Measurements from ENCODE around the gene SLFN14. TPM values are rescaled to one million over a fixed set of nuclear protein-coding genes. Genes with fewer than 3 reads are reported as not detected.
A peak's percentile ranks its signal among the peaks of the same experiment; 100 is the strongest.

The SLFN14 gene
- total and polyA plus RNA-seq, 2 of the 4 experiments (the other 2 are of a cell fraction), result not detected

DNA sequence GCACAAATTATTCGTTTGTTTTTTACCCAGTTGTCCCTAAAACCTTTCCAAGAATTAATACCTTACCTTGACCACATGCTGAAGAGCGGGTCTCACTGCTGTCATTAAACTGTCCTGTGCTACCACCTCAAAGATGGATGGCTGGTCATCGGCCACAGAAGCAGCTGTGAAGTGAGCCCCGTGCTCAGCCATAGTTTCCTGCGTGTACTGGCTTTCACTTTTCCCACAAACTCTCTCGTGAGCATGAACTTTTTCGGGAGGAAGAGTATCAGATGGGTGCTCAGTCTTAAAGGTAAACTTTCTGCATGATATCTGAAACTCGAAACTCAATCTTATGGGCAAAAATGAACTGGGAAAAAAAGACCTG lies 17.2 kb upstream of the SLFN14 start:
- Histone ChIP-seq H2BK20ac (ENCODE audit: low read depth, low read length) (peak overlapping the region; percentile 16; the same call in 1 of the 2 replicates), H2BK15ac (ENCODE audit: low read depth, low read length) (no peak overlapping the region), H3K23ac (ENCODE audit: low read depth, low read length) (peak overlapping the region; percentile 97), H4K8ac (ENCODE audit: low read depth in 2 of 2, low read length in 2 of 2) (peak overlapping the region; percentile 94 to 99), H3K9me3 (ENCODE audit: control insufficient read depth, insufficient read depth, low read length) (no peaks in the 10 kb centered on the region), H3K36me3 (ENCODE audit: control insufficient read depth, insufficient read depth, low read length) (peaks cover 4% of the 10 kb centered on the region), H4K5ac (ENCODE audit: low read depth, low read length) (peak overlapping the region; percentile 96), H3K56ac (ENCODE audit: extremely low read depth, insufficient read depth, low read length) (peak overlapping the region; percentile 77), H3K9ac (ENCODE audit: low read depth, low read length) (peak overlapping the region; percentile 87), H3K4me3 (ENCODE audit: insufficient read depth, low read depth, low read length) (peak overlapping the region; percentile 79), H2AK9ac (replicated peaks; ENCODE audit: low read depth, low read length, poor library complexity) (peak overlapping the region; percentile 99), H2AK5ac (ENCODE audit: low read depth, low read length) (peak overlapping the region; percentile 97), H3K18ac (ENCODE audit: low read depth, low read length) (peak overlapping the region; percentile 46; the same call in 1 of the 2 replicates), H2AFZ (replicated peaks; ENCODE audit: low read length, poor library complexity) (peak overlapping the region; percentile 98), H3K14ac (replicated peaks; ENCODE audit: low read depth, low read length) (peak overlapping the region; percentile 96), H3K4me1 (ENCODE audit: control insufficient read depth, insufficient read depth, low read length) (peaks cover 2% of the 10 kb centered on the region), H3K79me1 (ENCODE audit: low read depth in 1 of 2, low read length in 2 of 2) (peaks cover 23 to 28% of the 10 kb centered on the region in 2 experiments; a peak in 3 of 4 replicates), H3K4ac (ENCODE audit: low read depth, low read length) (peak overlapping the region; percentile 98), H4K91ac (ENCODE audit: insufficient read depth, low read depth, low read length) (peak overlapping the region; percentile 91), H3K27me3 (ENCODE audit: control insufficient read depth, insufficient read depth, low read length) (no peaks in the 10 kb centered on the region), H3K4me2 (ENCODE audit: low read depth, low read length) (peak overlapping the region; percentile 93), H2BK120ac (ENCODE audit: low read depth, low read length) (peak overlapping the region; percentile 50), H2BK5ac (ENCODE audit: low read depth, low read length, poor library complexity, severe bottlenecking) (peak overlapping the region; percentile 64), H3K27ac (ENCODE audit: insufficient read depth, low read length) (peak overlapping the region; percentile 83), H4K20me1 (ENCODE audit: insufficient read depth, low read length) (no peaks in the 10 kb centered on the region), H3K9me1 (ENCODE audit: insufficient read depth, low read length) (peaks cover 8% of the 10 kb centered on the region; the same call in 1 of the 2 replicates)
- ChIA-PET POLR2A (ENCODE audit: unreplicated experiment) (interaction anchor here (0.9 to 1.3 kb wide), 3 partner anchors 9 to 135 kb away, joined by 3 to 6 read pairs (median 5); partner anchors contain the start of gene AP2B1), CTCF (no interaction called here)
- TSS peak; percentile 82 for BruUV-seq (replicated peaks)
- ATAC-seq (ENCODE audit: low read depth) (peak; percentile 33), DNase-seq (peak; percentile 18)
- TF ChIP-seq BHLHE40 (IDR thresholded peaks at IDR 0.05; ENCODE audit: low read depth, low read length) (no peak), CEBPB (IDR thresholded peaks at IDR 0.05; ENCODE audit: low read depth, low read length) (no peak), POLR2A (IDR thresholded peaks at IDR 0.05; ENCODE audit: low read depth, low read length) (no peak), MAZ (IDR thresholded peaks at IDR 0.05; ENCODE audit: borderline replicate concordance, low read depth, low read length) (no peak), RCOR1 (IDR thresholded peaks at IDR 0.05; ENCODE audit: insufficient replicate concordance, low read length) (no peak), USF2 (IDR thresholded peaks at IDR 0.05; ENCODE audit: low read depth, low read length) (no peak), MXI1 (IDR thresholded peaks at IDR 0.05; ENCODE audit: borderline replicate concordance, low read depth, low read length) (no peak), RFX5 (IDR thresholded peaks at IDR 0.05; ENCODE audit: low read depth, low read length) (no peak), FOS (IDR thresholded peaks at IDR 0.05; ENCODE audit: low read depth, low read length) (no peak), RAD21 (IDR thresholded peaks at IDR 0.05; ENCODE audit: low read length) (no peak), SMC3 (IDR thresholded peaks at IDR 0.05; ENCODE audit: low read depth, low read length) (no peak), MAFK (IDR thresholded peaks at IDR 0.05; ENCODE audit: low read depth, low read length) (no peak), NFE2L2 (IDR thresholded peaks at IDR 0.05; ENCODE audit: low read depth, low read length) (no peak), CHD1 (IDR thresholded peaks at IDR 0.05; ENCODE audit: low read depth, low read length) (no peak)
- TF ChIP-seq, protein P1, sequence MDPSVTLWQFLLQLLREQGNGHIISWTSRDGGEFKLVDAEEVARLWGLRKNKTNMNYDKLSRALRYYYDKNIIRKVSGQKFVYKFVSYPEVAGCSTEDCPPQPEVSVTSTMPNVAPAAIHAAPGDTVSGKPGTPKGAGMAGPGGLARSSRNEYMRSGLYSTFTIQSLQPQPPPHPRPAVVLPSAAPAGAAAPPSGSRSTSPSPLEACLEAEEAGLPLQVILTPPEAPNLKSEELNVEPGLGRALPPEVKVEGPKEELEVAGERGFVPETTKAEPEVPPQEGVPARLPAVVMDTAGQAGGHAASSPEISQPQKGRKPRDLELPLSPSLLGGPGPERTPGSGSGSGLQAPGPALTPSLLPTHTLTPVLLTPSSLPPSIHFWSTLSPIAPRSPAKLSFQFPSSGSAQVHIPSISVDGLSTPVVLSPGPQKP (IDR thresholded peaks at IDR 0.05; ENCODE audit: borderline replicate concordance, low read depth, low read length), result no peak
- TF ChIP-seq, protein P2, sequence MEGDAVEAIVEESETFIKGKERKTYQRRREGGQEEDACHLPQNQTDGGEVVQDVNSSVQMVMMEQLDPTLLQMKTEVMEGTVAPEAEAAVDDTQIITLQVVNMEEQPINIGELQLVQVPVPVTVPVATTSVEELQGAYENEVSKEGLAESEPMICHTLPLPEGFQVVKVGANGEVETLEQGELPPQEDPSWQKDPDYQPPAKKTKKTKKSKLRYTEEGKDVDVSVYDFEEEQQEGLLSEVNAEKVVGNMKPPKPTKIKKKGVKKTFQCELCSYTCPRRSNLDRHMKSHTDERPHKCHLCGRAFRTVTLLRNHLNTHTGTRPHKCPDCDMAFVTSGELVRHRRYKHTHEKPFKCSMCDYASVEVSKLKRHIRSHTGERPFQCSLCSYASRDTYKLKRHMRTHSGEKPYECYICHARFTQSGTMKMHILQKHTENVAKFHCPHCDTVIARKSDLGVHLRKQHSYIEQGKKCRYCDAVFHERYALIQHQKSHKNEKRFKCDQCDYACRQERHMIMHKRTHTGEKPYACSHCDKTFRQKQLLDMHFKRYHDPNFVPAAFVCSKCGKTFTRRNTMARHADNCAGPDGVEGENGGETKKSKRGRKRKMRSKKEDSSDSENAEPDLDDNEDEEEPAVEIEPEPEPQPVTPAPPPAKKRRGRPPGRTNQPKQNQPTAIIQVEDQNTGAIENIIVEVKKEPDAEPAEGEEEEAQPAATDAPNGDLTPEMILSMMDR (conservative IDR thresholded peaks at IDR 0.05; ENCODE audit: low read depth, low read length), result no peak
- dilution Hi-C loops (cut with HindIII; ENCODE audit: low sequenced_read_pairs, unreplicated experiment), result no loop called here
- in situ Hi-C loops (cut with MboI; ENCODE audit: low sequenced_read_pairs), result loop anchor here (25.0 kb wide), 1 partner anchor 591 kb away; the partner anchor contains the start of gene LIG3
- 0% methylated on average over 1 of the region's 8 CpGs; no CpG with 5 or more reads in 1 of the 2 experiments for WGBS, 2 experiments (ENCODE audit: extremely low coverage in 2 of 2, insufficient read length in 1 of 2)
- intact Hi-C loops (cut with micrococcal nuclease), result loop anchor here (1.0 kb wide), 1 partner anchor 10 kb away; no protein-coding TSS in a partner anchor

Data from IMR-90 (cell line).